Uterus (tissue), 2 donors: ENCODE results near the gene PLA2G4D.

Experiments used
- CTCF ChIP-seq, 4 experiments: fragments of 200-600 bp in 2 of 4; fragments of 450-650 bp in 2 of 4; sonication (generic) in 2 of 4; IDR thresholded peaks; one replicate each; pipeline ENCODE4 v1.5.1; 2016 to 2019; ENCODE audit warnings: antibody characterized with exemption in 4 of 4, mild to moderate bottlenecking in 2 of 4, moderate library complexity in 1 of 4
- POLR2A ChIP-seq, 2 donors: fragments of 450-650 bp; IDR thresholded peaks; one replicate each; pipeline ENCODE4 v1.6.1; 2016; ENCODE audit warnings: antibody characterized with exemption in 2 of 2, mild to moderate bottlenecking in 1 of 2, moderate library complexity in 1 of 2

- TF ChIP-seq CTCF (IDR thresholded peaks at IDR 0.05) (no peak), POLR2A (IDR thresholded peaks at IDR 0.05) (no peak)
Measured at GRCh38 chr15:42033214-42033873, 61.0 kb downstream of the PLA2G4D start.
